ENCODE data around the gene EXOC6B.

GRCh38 chr2:72562451-72563153, 263.2 kb downstream of the EXOC6B start:
- no peak for TF ChIP-seq EZH2 (IDR thresholded peaks at IDR 0.05; ENCODE audit: borderline replicate concordance, low read depth, low read length, severe bottlenecking)
- TF ChIP-seq CTCF (IDR thresholded peaks at IDR 0.05; ENCODE audit: borderline replicate concordance, extremely low read depth, low read length, poor library complexity, severe bottlenecking): no peak
